ENCODE results near the gene MYL7. TPM values are rescaled to one million over a fixed set of nuclear protein-coding genes. Genes with fewer than 3 reads are reported as not detected.

The MYL7 gene
- total and polyA plus RNA-seq, 2 of the 13 experiments (the other 11 are each of a cell fraction or from before 2014, with no cell fraction given), result 1.8 TPM; not detected in 1

DNA sequence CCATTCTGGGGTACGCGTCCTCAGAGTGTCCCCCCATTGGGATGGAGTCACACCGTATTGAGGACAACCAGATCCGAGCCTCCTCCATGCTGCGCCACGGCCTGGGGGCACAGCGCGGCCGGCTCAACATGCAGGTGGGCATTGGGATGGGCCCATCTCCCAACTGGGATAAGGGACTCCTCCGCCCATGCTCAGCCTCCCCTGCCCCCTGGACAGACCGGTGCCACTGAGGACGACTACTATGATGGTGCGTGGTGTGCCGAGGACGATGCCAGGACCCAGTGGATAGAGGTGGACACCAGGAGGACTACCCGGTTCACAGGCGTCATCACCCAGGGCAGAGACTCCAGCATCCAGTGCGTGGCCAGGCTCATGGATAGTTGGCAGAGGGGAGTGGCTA, 31.1 kb downstream of the MYL7 start:
- POLR2A ChIA-PET, result interaction anchor here (2.3 kb wide), 1 partner anchor 9 kb away, joined by 5 read pairs; no protein-coding TSS in a partner anchor
- no peaks in the 10 kb centered on the region for H4K20me1 ChIP-seq (ENCODE audit: insufficient read depth, low read length)
- no peak overlapping the region for H3K4me2 ChIP-seq (ENCODE audit: low read depth, low read length)
- no peak for ATAC-seq
- no peak for FAIRE-seq
- no TSS peak for BruUV-seq (replicated peaks)
- 80% methylated on average over 10 of the region's 18 CpGs for WGBS (ENCODE audit: low lambda C conversion rate)
- in situ Hi-C loops (cut with HindIII; ENCODE audit: extremely low pct_ligation_motif_present, low pct_unique_long_range_greater_than_20kb) (no loop called here), intact Hi-C loops (cut with micrococcal nuclease; ENCODE audit: unreplicated experiment) (no loop called here)
- H3K9me3 ChIP-seq (ENCODE audit: low read length), result no peaks in the 10 kb centered on the region
- peaks cover 4 to 5% of the 10 kb centered on the region in 2 experiments; a peak in 2 of 5 replicates for H3K36me3 ChIP-seq (replicated peaks in 1 of 2; ENCODE audit: control insufficient read depth in 1 of 2, insufficient read depth in 2 of 2, low read length in 2 of 2)
- H2AFZ ChIP-seq (ENCODE audit: low read length), result no peak overlapping the region
- H3K27ac ChIP-seq (ENCODE audit: extremely low read length, insufficient read depth, low read length), result no peak overlapping the region
- CTCF ChIA-PET (ENCODE audit: low intra/inter-chr PET ratio, low total read pairs), result no interaction called here
- H3K27me3 ChIP-seq (ENCODE audit: control insufficient read depth in 1 of 2, insufficient read depth in 2 of 2, low read length in 2 of 2), result peaks cover 9 to 35% of the 10 kb centered on the region in 2 experiments; a peak in 4 of 5 replicates
- no peaks in the 10 kb centered on the region for H3K79me2 ChIP-seq (ENCODE audit: insufficient read depth, low read length)
- no peak for DNase-seq (ENCODE audit: low spot score)
- H3K9ac ChIP-seq (ENCODE audit: insufficient read depth, low read depth, low read length), result no peak overlapping the region
- no peak overlapping the region for H3K4me3 ChIP-seq (replicated peaks in 1 of 3; ENCODE audit: insufficient read depth in 1 of 3, low read depth in 2 of 3, low read length in 3 of 3)
- H3K4me1 ChIP-seq (ENCODE audit: insufficient read depth, low read length), result no peaks in the 10 kb centered on the region
- TF ChIP-seq PAX8 (CRISPR knock-in tag; IDR thresholded peaks at IDR 0.05; ENCODE audit: borderline replicate concordance) (no peak), ZSCAN31 (CRISPR knock-in tag; IDR thresholded peaks at IDR 0.05; ENCODE audit: low read depth) (no peak), XRCC5 (optimal IDR thresholded peaks at IDR 0.05; ENCODE audit: low read length) (no peak), RARG (CRISPR knock-in tag; IDR thresholded peaks at IDR 0.05; ENCODE audit: low read depth) (no peak), DMAP1 (CRISPR knock-in tag; IDR thresholded peaks at IDR 0.05) (no peak), CHD2 (IDR thresholded peaks at IDR 0.05; ENCODE audit: low read depth, low read length) (no peak), RFX3 (CRISPR knock-in tag; IDR thresholded peaks at IDR 0.05) (no peak), ZNF207 (IDR thresholded peaks at IDR 0.05; ENCODE audit: borderline replicate concordance) (no peak), MAF1 (CRISPR knock-in tag; IDR thresholded peaks at IDR 0.05; ENCODE audit: borderline replicate concordance) (no peak), CENPX (CRISPR knock-in tag; IDR thresholded peaks at IDR 0.05) (no peak), MAFG (CRISPR knock-in tag; IDR thresholded peaks at IDR 0.05) (no peak)
- TF ChIP-seq, protein P1, sequence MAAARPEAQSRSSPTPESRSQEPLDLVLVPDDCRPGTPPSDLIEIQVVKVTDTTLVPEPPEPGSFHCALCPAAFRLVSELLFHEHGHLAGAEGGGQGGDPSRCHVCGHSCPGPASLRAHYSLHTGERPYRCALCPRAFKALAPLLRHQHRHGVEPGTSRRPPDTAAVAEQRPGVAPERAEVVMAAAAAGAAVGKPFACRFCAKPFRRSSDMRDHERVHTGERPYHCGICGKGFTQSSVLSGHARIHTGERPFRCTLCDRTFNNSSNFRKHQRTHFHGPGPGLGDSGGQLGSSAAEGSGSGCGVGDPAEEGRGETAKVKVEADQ (CRISPR knock-in tag; IDR thresholded peaks at IDR 0.05; ENCODE audit: borderline replicate concordance), result no peak
- TF ChIP-seq, protein P2, sequence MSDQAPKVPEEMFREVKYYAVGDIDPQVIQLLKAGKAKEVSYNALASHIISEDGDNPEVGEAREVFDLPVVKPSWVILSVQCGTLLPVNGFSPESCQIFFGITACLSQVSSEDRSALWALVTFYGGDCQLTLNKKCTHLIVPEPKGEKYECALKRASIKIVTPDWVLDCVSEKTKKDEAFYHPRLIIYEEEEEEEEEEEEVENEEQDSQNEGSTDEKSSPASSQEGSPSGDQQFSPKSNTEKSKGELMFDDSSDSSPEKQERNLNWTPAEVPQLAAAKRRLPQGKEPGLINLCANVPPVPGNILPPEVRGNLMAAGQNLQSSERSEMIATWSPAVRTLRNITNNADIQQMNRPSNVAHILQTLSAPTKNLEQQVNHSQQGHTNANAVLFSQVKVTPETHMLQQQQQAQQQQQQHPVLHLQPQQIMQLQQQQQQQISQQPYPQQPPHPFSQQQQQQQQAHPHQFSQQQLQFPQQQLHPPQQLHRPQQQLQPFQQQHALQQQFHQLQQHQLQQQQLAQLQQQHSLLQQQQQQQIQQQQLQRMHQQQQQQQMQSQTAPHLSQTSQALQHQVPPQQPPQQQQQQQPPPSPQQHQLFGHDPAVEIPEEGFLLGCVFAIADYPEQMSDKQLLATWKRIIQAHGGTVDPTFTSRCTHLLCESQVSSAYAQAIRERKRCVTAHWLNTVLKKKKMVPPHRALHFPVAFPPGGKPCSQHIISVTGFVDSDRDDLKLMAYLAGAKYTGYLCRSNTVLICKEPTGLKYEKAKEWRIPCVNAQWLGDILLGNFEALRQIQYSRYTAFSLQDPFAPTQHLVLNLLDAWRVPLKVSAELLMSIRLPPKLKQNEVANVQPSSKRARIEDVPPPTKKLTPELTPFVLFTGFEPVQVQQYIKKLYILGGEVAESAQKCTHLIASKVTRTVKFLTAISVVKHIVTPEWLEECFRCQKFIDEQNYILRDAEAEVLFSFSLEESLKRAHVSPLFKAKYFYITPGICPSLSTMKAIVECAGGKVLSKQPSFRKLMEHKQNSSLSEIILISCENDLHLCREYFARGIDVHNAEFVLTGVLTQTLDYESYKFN (CRISPR knock-in tag; conservative IDR thresholded peaks at IDR 0.05), result no peak
